CD14-positive monocyte (primary cell): ENCODE results near the gene CST9L. TPM values are rescaled to one million over a fixed set of nuclear protein-coding genes. Genes with fewer than 3 reads are reported as not detected.
"Not testable (repeated sequence)": the region's sequence is repeated elsewhere in the genome, so short reads cannot be mapped to it uniquely, and the experiment has no call there.

Experiments used
- DNase-seq, 3 donors: peaks; one replicate each; pipeline ENCODE4 v3.0.0-alpha.2; 2011 to 2022
- H2AFZ ChIP-seq: 2 replicates; pipeline ENCODE4 v1.6.0; 2012; ENCODE audit warnings: mild to moderate bottlenecking, low read depth, low read length, inconsistent platforms; ENCODE audit not compliant: insufficient read depth, poor library complexity, severe bottlenecking
- H3K27ac ChIP-seq, 2 donors: 1 replicate in 1 of 2; 2 replicates in 1 of 2; pipeline ENCODE4 v1.5.1; 2012 to 2013; ENCODE audit warnings: low read length in 2 of 2, control low read depth in 1 of 2, inconsistent platforms in 1 of 2, low read depth in 1 of 2, mild to moderate bottlenecking in 1 of 2
- H3K27me3 ChIP-seq, 2 donors: one replicate each; pipeline versions ENCODE4 v1.6.0 to v1.6.1; 2011 to 2013; ENCODE audit warnings: low read length in 2 of 2; ENCODE audit not compliant: control insufficient read depth in 2 of 2, insufficient read depth in 2 of 2
- H3K36me3 ChIP-seq, 2 donors: replicated peaks in 1 of 2; 1 replicate in 1 of 2; 2 replicates in 1 of 2; pipeline versions ENCODE4 v1.5.1 to v1.6.1; 2012 to 2013; ENCODE audit warnings: low read length in 2 of 2, control low read depth in 1 of 2, inconsistent platforms in 1 of 2, mild to moderate bottlenecking in 1 of 2; ENCODE audit not compliant: insufficient read depth in 2 of 2, control insufficient read depth in 1 of 2
- H3K4me1 ChIP-seq, 2 donors: 1 replicate in 1 of 2; 2 replicates in 1 of 2; pipeline versions ENCODE4 v1.5.1 to v1.6.1; 2012 to 2013; ENCODE audit warnings: low read length in 2 of 2, control low read depth in 1 of 2, inconsistent platforms in 1 of 2, mild to moderate bottlenecking in 1 of 2, moderate library complexity in 1 of 2; ENCODE audit not compliant: insufficient read depth in 2 of 2, control insufficient read depth in 1 of 2
- H3K4me2 ChIP-seq: replicated peaks from 2 replicates; pipeline ENCODE3; 2012; ENCODE audit warnings: low read length, moderate library complexity, mild to moderate bottlenecking; ENCODE audit not compliant: poor library complexity, severe bottlenecking; ENCODE audit errors: extremely low read depth
- H3K4me3 ChIP-seq, 3 experiments: fragments of 200-600 bp in 1 of 3; sonication (generic) in 1 of 3; replicated peaks in 1 of 3; 1 replicate in 2 of 3; 2 replicates in 1 of 3; pipeline ENCODE4 v1.5.1; 2011 to 2013; ENCODE audit warnings: low read length in 3 of 3, mild to moderate bottlenecking in 3 of 3, control low read depth in 2 of 3, low read depth in 2 of 3, inconsistent platforms in 1 of 3, moderate library complexity in 1 of 3
- H3K79me2 ChIP-seq: 2 replicates; pipeline ENCODE4 v1.6.0; 2012; ENCODE audit warnings: mild to moderate bottlenecking, control low read depth, inconsistent platforms, low read length, moderate library complexity; ENCODE audit not compliant: insufficient read depth
- H3K9ac ChIP-seq: 2 replicates; pipeline ENCODE4 v1.6.0; 2017; ENCODE audit warnings: low read length, mild to moderate bottlenecking; ENCODE audit not compliant: insufficient read depth, poor library complexity, severe bottlenecking
- H3K9me3 ChIP-seq, 2 donors: replicated peaks in 1 of 2; 1 replicate in 1 of 2; 2 replicates in 1 of 2; pipeline versions ENCODE4 v1.5.1 to v1.6.1; 2012 to 2013; ENCODE audit warnings: low read length in 2 of 2, control low read depth in 1 of 2; ENCODE audit not compliant: control insufficient read depth in 1 of 2, insufficient read depth in 1 of 2
- H4K20me1 ChIP-seq: 2 replicates; pipeline ENCODE4 v1.6.0; 2012; ENCODE audit warnings: mild to moderate bottlenecking, low read length, control low read depth, moderate library complexity; ENCODE audit not compliant: insufficient read depth
- H3K27ac Mint-ChIP-seq, 7 donors: one replicate each; pipeline ENCODE4 v1.8.0; 2020; ENCODE audit warnings: mild to moderate bottlenecking in 7 of 7, mixed read lengths in 7 of 7, moderate library complexity in 6 of 7, inconsistent platforms in 2 of 7
- H3K27me3 Mint-ChIP-seq, 3 donors: one replicate each; pipeline ENCODE4 v1.8.0; 2021 to 2022; ENCODE audit warnings: low read depth in 3 of 3, mild to moderate bottlenecking in 3 of 3, mixed read lengths in 3 of 3, moderate library complexity in 3 of 3, inconsistent platforms in 1 of 3
- H3K36me3 Mint-ChIP-seq, 2 donors: one replicate each; pipeline ENCODE4 v1.8.0; 2020; ENCODE audit warnings: mixed read lengths in 2 of 2, inconsistent platforms in 1 of 2, mild to moderate bottlenecking in 1 of 2
- H3K4me1 Mint-ChIP-seq: one replicate; pipeline ENCODE4 v1.8.0; 2020; ENCODE audit warnings: mild to moderate bottlenecking, mixed read lengths
- H3K4me3 Mint-ChIP-seq, 2 donors: one replicate each; pipeline ENCODE4 v1.8.0; 2020; ENCODE audit warnings: mild to moderate bottlenecking in 2 of 2, mixed read lengths in 2 of 2, moderate library complexity in 1 of 2
- H3K9me3 Mint-ChIP-seq, 7 donors: one replicate each; pipeline ENCODE4 v1.8.0; 2020 to 2022; ENCODE audit warnings: mixed read lengths in 7 of 7, mild to moderate bottlenecking in 6 of 7, moderate library complexity in 6 of 7, inconsistent platforms in 2 of 7
- CTCF ChIP-seq: fragments of 200-600 bp; IDR thresholded peaks from one replicate; pipeline ENCODE4 v1.8.0; 2022; ENCODE audit warnings: antibody characterized with exemption, mild to moderate bottlenecking
- WGBS: methylation state at CpG from one replicate; pipeline ENCODE4 v1.1.5; 2013; ENCODE audit warnings: missing lambda C conversion rate; ENCODE audit not compliant: insufficient coverage; 5-methylcytosine and 5-hydroxymethylcytosine counted together
- intact Hi-C, 2 donors: fragments of 100-400 bp; cut with micrococcal nuclease; formaldehyde crosslinking; loops; one replicate each; pipeline versions ENCODE4 v1.15.0 to v1.15.1; 2023
- polyA plus RNA-seq, 3 donors: library from polyadenylated mRNA; depleted of rRNA in 1 of 3; unstranded in 2 of 3; stranded (reverse) in 1 of 3; fragments of 300-500 nt in 2 of 3; fragments of >200 nt in 1 of 3; fragmentation: Illumina TruSeq in 2 of 3; gene quantifications; 1 replicate in 2 of 3; 2 replicates in 1 of 3; pipeline ENCODE4 v1.2.3, GENCODE V29; 2012 to 2021

The CST9L gene
- polyA plus RNA-seq, 3 donors: not detected

- TF ChIP-seq CTCF: no peak
- H3K4me3 ChIP-seq: no peak overlapping the region
Observed at GRCh38 chr20:23583526-23583925, 15.2 kb upstream of the CST9L start.

GRCh38 chr20:23582293-23582692, 14.0 kb upstream of the CST9L start:
- Mint-ChIP-seq H3K4me3 (no peak overlapping the region), H3K27ac (no peak overlapping the region), H3K4me1 (no peaks in the 10 kb centered on the region), H3K9me3 (peaks cover 0 to 4% (median 3%) of the 10 kb centered on the region in 7 donors), H3K36me3 (no peaks in the 10 kb centered on the region), H3K27me3 (peaks cover 2 to 15% (median 11%) of the 10 kb centered on the region in 3 donors)
- Histone ChIP-seq H4K20me1 (no peaks in the 10 kb centered on the region), H2AFZ (no peak overlapping the region), H3K36me3 (no peaks in the 10 kb centered on the region), H3K27me3 (no peaks in the 10 kb centered on the region), H3K4me3 (no peak overlapping the region), H3K9ac (no peak overlapping the region), H3K4me1 (no peaks in the 10 kb centered on the region), H3K4me2 (no peak overlapping the region), H3K79me2 (no peaks in the 10 kb centered on the region), H3K9me3 (no peaks in the 10 kb centered on the region), H3K27ac (no peak overlapping the region)
- no CpG with 5 or more reads among the region's 1 CpG for WGBS
- DNase-seq: no peak
- intact Hi-C loops: no loop called here
- TF ChIP-seq CTCF: no peak

More at GRCh38 chr20:23583526-23583925, 15.2 kb upstream of the CST9L start:
- Histone ChIP-seq H2AFZ (no peak overlapping the region), H3K79me2 (no peaks in the 10 kb centered on the region), H3K9me3 (no peaks in the 10 kb centered on the region), H3K9ac (no peak overlapping the region), H4K20me1 (no peaks in the 10 kb centered on the region), H3K4me1 (peaks cover 0 to 1% of the 10 kb centered on the region in 2 donors), H3K4me2 (no peak overlapping the region), H3K27ac (no peak overlapping the region), H3K27me3 (no peaks in the 10 kb centered on the region), H3K36me3 (no peaks in the 10 kb centered on the region)
- H3K9me3 Mint-ChIP-seq: peaks cover 0 to 4% (median 3%) of the 10 kb centered on the region in 7 donors
- intact Hi-C loops: no loop called here
- DNase-seq: no peak
- H3K27ac Mint-ChIP-seq: no peak overlapping the region
- no peak overlapping the region for H3K4me3 Mint-ChIP-seq
- peaks cover 2% of the 10 kb centered on the region for H3K4me1 Mint-ChIP-seq
- peaks cover 3 to 17% (median 11%) of the 10 kb centered on the region in 3 donors for H3K27me3 Mint-ChIP-seq
- no peaks in the 10 kb centered on the region for H3K36me3 Mint-ChIP-seq

DNA sequence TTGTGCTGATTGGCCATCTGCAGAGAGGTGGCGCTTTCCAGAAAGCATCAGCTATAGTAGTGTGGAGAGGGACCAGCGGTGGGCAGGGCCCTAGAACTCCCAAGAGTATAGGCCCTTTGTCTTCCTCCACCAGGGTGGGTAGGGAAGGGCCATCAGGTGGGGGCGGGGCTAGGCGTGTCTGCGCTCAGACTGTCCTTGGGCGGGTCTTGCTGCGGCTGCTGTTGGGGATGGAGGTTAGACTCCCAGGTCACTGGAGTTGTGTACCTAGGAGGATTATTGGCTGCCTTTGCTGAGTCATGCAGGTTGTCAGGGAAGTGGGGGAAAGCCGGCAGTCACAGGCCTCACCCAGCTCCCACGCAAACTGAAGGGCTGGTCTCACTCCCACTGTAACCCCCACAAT, 13.5 kb upstream of the CST9L start:
- H3K9me3 Mint-ChIP-seq: not testable (repeated sequence)

More for the DNA sequence above, 13.5 kb upstream of the CST9L start:
- H2AFZ ChIP-seq, H3K36me3 ChIP-seq, H3K27me3 ChIP-seq, H3K79me2 ChIP-seq, H3K4me2 ChIP-seq, H3K9me3 ChIP-seq, DNase-seq, intact Hi-C loops, H4K20me1 ChIP-seq, H3K27ac ChIP-seq, H3K9ac ChIP-seq, H3K4me3 ChIP-seq, H3K4me3 Mint-ChIP-seq, H3K4me1 Mint-ChIP-seq, H3K36me3 Mint-ChIP-seq, H3K4me1 ChIP-seq: not testable (repeated sequence)
- peaks cover 2 to 15% (median 11%) of the 10 kb centered on the region in 3 donors for H3K27me3 Mint-ChIP-seq
- WGBS: 98% methylated on average over 7 of the region's 9 CpGs
- peak overlapping the region in 1 of 7 donors; percentile 43 for H3K27ac Mint-ChIP-seq
